GM21723 (cell line): Measurements from ENCODE around the gene SIT1.

Experiments
- ATAC-seq: cut with Tn5 transposase; IDR thresholded peaks from one replicate; pipeline ENCODE4 v1.9.1; 2021; ENCODE audit warnings: mild to moderate bottlenecking, moderate library complexity; ENCODE audit not compliant: unreplicated experiment

The SIT1 gene

DNA sequence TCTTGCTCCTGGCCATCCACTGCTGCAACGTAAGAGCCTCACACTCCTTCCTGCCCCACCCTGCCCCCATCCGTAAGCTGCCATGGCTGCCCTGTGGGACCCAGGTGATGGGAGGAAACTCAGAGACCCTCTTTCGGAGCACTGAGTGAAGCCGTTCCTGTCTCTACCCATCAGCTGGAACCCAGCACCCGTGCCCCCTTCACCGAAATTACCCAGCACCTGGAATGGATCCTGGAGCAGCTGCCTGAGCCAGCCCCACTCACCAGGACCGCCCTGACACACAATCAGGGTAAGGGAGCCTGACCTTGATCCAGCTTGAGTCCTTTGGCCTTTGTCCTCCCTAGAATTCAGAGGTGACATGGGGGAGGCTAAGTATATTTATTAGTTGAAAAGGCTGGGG, 42.5 kb downstream of the SIT1 start:
- no peak for ATAC-seq

GRCh38 chr9:35606726-35607125, 44.0 kb downstream of the SIT1 start:
- ATAC-seq: no peak

DNA sequence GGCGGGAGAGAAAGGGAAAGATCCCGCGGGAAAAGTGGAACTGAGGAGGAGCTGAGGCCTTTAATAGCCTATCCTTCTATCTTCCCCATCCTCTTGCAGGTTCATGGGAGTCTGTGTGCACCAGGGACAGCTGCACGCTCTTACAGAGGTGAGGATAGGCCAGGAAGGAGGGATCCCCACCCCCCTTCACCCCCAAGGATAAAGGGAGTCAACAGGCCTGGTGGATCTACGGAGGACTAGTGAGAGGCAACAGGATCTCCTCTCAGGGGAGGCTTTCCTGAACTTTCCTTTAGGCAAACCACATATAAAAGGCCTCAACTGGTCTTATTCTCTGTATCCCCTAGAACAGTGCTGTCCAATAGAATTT, 44.6 kb downstream of the SIT1 start:
- ATAC-seq: no peak

DNA sequence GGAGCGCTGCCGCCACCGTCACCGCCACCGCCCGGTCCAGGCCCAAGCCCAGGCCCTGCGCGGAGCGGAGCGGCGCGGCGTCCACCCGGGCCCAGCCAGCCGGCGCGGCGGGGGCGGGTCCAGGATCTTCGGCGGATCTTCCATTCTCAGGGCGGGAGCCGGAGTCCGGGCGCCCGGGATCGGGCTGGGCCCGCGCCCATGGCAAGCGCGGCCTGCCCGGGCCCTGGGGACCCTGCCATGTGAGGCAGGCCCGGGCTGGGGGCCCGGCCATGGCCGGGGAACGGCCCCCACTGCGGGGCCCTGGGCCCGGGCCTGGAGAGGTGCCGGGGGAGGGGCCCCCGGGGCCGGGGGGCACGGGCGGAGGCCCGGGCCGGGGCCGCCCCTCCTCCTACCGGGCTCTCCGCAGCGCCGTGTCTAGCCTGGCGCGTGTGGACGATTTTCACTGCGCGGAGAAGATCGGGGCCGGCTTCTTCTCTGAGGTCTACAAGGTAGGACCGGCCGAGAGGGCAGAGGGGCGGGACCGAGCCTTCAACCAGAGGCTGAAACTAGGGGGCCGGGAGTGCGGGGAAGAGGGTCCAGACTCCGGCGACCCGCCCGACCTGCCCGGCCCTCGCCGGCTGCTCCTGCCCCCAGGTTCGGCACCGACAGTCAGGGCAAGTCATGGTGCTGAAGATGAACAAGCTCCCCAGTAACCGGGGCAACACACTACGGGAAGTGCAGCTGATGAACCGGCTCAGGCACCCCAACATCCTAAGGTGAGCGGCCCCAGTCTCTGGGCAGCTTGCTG, 45.2 kb downstream of the SIT1 start:
- peak; percentile 17 for ATAC-seq

DNA sequence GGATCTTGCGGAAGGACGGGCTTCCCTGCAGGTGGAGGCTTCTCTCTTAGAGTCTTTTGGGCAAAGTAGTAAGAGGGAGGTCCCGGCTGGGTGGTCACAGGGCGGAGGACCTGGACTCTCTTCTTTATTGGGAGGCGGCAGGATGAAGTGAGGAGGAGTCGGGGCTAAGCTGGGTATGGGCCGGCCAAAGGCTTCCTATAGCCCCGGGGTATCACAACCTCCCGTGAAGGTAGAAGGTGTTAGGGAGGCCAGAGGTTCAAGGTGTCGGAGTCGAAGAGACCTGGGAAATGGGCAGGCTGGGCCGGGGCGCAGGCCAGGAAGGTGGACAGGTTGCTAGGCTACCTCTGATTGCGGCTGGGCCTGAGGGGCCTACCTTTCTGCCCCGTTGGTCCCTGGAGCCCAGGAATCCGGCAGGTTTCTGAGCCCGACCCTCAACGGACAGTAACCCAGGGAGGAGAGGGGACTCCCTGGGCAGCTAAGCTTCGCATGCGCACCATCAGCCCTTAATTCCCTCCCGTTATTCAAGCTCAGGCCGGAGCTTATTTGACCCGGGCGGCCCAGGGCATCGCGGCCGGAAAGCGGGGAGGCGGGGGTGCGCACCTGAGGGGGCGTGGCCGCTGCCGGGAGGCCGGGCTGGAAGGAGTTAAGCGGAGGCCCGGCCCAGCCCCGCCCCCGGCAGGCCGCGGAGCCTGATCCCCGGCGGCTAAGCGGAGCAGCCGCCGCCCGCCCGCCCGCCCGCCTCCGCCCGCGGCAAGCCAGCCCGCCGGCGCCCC, 46.0 kb downstream of the SIT1 start, which contains the start of gene TESK1:
Gene TESK1 (plus strand): TSS at position 685 of the 773 bp plus-strand sequence. CDS start 358 bp downstream, outside the sequence.
- ATAC-seq: peak; percentile 47

DNA sequence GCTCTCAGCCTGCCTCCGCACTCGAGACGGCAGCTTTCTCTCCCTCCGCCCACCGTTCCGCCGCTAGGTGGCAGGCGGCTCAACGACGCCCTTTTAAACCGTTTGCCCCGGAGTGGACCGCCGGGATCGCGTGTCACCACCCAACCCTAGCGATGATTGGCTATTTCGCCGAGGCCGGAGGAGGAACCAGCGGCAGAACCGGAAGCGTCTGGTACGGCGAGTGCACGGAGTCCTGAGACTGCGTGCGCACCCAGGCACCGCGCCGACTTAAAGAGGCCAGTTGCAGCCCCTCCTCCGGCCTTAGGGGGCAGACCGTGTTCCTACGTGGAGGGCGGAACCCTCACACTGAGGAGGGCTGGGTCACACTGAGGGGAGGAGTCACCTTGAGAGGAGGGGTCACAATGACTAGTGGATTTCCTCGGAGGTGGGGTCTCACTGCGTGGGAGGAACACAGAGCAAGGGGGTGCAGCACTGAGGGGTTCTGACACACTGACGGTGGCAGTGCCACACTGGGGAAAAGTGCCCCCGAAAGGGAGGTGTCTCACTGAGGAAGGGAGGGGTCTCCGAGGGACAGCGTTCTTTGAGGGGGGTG, 46.6 kb downstream of the SIT1 start:
- ATAC-seq: peak; percentile 84

GRCh38 chr9:35603506-35603985, 47.2 kb downstream of the SIT1 start:
- no peak for ATAC-seq

- ATAC-seq: no peak
Observed at GRCh38 chr9:35599763-35600604, 50.7 kb downstream of the SIT1 start.
